ENCODE results near the gene CREB3L4. TPM values are rescaled to one million over a fixed set of nuclear protein-coding genes. Genes with fewer than 3 reads are reported as not detected.

The CREB3L4 gene
- total RNA-seq, 1 experiment from 2014 or later: 12.3 TPM

DNA sequence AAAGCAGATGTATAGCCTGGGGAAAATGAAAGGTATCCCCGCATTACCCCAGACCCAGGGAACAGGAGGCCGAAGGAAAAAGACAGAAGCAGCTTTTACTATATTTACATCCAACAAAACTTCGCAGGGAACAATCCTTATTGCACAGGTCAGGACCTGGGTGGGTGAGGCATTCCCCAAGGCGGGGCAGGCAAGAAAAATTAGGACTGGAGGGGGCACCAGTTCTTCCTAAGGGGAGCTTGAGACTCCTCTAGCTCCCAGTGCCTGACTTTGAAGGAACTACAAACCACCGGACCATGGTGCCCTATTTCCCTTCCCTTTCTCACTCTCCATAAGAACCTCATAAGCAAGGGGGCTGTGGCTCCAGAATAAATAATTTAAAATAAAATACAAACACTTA, 38.3 kb upstream of the CREB3L4 start:
- intact Hi-C loops (cut with micrococcal nuclease; ENCODE audit: unreplicated experiment) (no loop called here), in situ Hi-C loops (cut with HindIII; ENCODE audit: low pct_unique_long_range_greater_than_20kb, low sequenced_read_pairs) (no loop called here)
- ChIA-PET CTCF (no interaction called here), POLR2A (interaction anchor here (0.6 to 1.0 kb wide), 3 partner anchors 14 to 52 kb away, joined by 6 to 7 read pairs (median 6); no protein-coding TSS in a partner anchor)
- Histone ChIP-seq H3K27me3 (ENCODE audit: control insufficient read depth, insufficient read depth, low read length) (no peaks in the 10 kb centered on the region), H3K27ac (ENCODE audit: low read length) (no peak overlapping the region), H3K4me3 (ENCODE audit: low read depth in 2 of 2, low read length in 2 of 2) (no peak overlapping the region), H3K36me3 (ENCODE audit: control insufficient read depth, insufficient read depth, low read length) (no peaks in the 10 kb centered on the region), H3K9me3 (ENCODE audit: control insufficient read depth, insufficient read depth, low read depth, low read length) (no peaks in the 10 kb centered on the region), H3K4me1 (ENCODE audit: control insufficient read depth, insufficient read depth, low read length) (no peaks in the 10 kb centered on the region)
- DNase-seq (ENCODE audit: low read depth, low spot score) (no peak), ATAC-seq (no peak)
- BruUV-seq (replicated peaks): no TSS peak
- TF ChIP-seq SIN3A (IDR thresholded peaks at IDR 0.05; ENCODE audit: borderline replicate concordance, insufficient read depth, low read depth, low read length) (no peak), TCF7L2 (IDR thresholded peaks at IDR 0.05; ENCODE audit: low read depth, low read length) (no peak), POLR2AphosphoS5 (IDR thresholded peaks at IDR 0.05; ENCODE audit: low read depth, low read length) (no peak)
- TF ChIP-seq, protein P1, sequence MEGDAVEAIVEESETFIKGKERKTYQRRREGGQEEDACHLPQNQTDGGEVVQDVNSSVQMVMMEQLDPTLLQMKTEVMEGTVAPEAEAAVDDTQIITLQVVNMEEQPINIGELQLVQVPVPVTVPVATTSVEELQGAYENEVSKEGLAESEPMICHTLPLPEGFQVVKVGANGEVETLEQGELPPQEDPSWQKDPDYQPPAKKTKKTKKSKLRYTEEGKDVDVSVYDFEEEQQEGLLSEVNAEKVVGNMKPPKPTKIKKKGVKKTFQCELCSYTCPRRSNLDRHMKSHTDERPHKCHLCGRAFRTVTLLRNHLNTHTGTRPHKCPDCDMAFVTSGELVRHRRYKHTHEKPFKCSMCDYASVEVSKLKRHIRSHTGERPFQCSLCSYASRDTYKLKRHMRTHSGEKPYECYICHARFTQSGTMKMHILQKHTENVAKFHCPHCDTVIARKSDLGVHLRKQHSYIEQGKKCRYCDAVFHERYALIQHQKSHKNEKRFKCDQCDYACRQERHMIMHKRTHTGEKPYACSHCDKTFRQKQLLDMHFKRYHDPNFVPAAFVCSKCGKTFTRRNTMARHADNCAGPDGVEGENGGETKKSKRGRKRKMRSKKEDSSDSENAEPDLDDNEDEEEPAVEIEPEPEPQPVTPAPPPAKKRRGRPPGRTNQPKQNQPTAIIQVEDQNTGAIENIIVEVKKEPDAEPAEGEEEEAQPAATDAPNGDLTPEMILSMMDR (IDR thresholded peaks at IDR 0.05): no peak
- TF ChIP-seq, protein P2, sequence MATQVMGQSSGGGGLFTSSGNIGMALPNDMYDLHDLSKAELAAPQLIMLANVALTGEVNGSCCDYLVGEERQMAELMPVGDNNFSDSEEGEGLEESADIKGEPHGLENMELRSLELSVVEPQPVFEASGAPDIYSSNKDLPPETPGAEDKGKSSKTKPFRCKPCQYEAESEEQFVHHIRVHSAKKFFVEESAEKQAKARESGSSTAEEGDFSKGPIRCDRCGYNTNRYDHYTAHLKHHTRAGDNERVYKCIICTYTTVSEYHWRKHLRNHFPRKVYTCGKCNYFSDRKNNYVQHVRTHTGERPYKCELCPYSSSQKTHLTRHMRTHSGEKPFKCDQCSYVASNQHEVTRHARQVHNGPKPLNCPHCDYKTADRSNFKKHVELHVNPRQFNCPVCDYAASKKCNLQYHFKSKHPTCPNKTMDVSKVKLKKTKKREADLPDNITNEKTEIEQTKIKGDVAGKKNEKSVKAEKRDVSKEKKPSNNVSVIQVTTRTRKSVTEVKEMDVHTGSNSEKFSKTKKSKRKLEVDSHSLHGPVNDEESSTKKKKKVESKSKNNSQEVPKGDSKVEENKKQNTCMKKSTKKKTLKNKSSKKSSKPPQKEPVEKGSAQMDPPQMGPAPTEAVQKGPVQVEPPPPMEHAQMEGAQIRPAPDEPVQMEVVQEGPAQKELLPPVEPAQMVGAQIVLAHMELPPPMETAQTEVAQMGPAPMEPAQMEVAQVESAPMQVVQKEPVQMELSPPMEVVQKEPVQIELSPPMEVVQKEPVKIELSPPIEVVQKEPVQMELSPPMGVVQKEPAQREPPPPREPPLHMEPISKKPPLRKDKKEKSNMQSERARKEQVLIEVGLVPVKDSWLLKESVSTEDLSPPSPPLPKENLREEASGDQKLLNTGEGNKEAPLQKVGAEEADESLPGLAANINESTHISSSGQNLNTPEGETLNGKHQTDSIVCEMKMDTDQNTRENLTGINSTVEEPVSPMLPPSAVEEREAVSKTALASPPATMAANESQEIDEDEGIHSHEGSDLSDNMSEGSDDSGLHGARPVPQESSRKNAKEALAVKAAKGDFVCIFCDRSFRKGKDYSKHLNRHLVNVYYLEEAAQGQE (IDR thresholded peaks at IDR 0.05; ENCODE audit: insufficient read depth in 1 of 2, low read depth in 2 of 2, low read length in 1 of 2): no peak

DNA sequence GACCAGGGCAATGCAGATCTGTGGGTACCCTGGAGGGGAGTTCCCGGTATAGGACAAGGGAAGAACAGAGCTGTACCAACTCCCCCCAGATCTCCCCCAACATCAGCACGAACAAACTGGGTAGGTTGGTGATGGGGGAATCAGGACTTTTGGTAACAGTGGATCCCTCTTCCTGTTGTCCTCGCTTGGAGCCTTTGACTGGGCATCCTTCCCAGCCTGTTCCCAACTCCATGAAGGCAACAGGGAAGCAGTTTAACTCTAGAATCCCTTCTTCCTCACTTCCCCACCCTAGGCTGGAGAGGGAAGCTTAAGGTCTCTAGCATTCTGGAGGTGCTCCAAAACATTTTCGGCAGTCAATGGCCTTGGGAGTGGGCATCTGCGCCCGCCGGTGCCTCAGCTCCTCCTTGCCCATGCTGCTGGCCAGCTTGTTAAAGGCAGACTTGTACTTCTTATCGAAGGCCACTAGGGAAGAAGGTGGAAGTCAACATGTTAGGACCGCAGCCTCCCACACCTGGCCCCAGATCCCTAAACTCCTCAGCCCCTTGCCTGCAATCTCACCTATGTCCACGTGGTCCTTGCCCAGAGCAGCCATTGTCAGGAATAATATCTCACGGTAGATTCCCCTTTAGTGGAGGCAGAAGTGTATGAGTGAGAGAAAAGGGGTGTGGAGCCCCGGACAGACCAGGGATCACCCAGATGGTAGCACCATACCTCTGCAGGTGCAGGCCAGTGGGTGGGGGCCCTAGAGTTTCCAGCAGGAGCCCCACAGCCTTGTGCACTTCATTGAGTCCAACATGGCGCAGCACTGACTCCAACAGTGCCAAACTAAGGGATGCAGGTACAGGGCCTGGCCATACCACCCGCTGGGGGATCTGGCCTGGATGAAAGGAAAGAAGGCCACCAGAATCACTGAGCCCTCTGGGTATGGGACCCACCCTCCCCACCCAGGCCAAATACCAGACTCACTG, 37.4 kb upstream of the CREB3L4 start:
- POLR2A ChIA-PET: interaction anchor here (0.5 to 0.6 kb wide), 3 partner anchors 13 to 69 kb away, joined by 5 to 7 read pairs (median 6); no protein-coding TSS in a partner anchor
- H3K4me3 ChIP-seq (ENCODE audit: low read depth in 2 of 2, low read length in 2 of 2): no peak overlapping the region
- H3K27me3 ChIP-seq (ENCODE audit: control insufficient read depth, insufficient read depth, low read length): no peaks in the 10 kb centered on the region
- DNase-seq (ENCODE audit: low read depth, low spot score) (no peak), ATAC-seq (no peak)
- BruUV-seq (replicated peaks): no TSS peak
- in situ Hi-C loops (cut with HindIII; ENCODE audit: low pct_unique_long_range_greater_than_20kb, low sequenced_read_pairs): no loop called here
- H3K27ac ChIP-seq (ENCODE audit: low read length): no peak overlapping the region
- H3K4me1 ChIP-seq (ENCODE audit: control insufficient read depth, insufficient read depth, low read length): no peaks in the 10 kb centered on the region
- intact Hi-C loops (cut with micrococcal nuclease; ENCODE audit: unreplicated experiment): no loop called here
- CTCF ChIA-PET: no interaction called here
- no peak for TF ChIP-seq SIN3A (IDR thresholded peaks at IDR 0.05; ENCODE audit: borderline replicate concordance, insufficient read depth, low read depth, low read length)
- TF ChIP-seq, protein P1 (IDR thresholded peaks at IDR 0.05): no peak
- TF ChIP-seq POLR2AphosphoS5 (IDR thresholded peaks at IDR 0.05; ENCODE audit: low read depth, low read length): no peak
- no peak for TF ChIP-seq TCF7L2 (IDR thresholded peaks at IDR 0.05; ENCODE audit: low read depth, low read length)
- TF ChIP-seq, protein P2 (IDR thresholded peaks at IDR 0.05; ENCODE audit: insufficient read depth in 1 of 2, low read depth in 2 of 2, low read length in 1 of 2): no peak
- no peaks in the 10 kb centered on the region for H3K36me3 ChIP-seq (ENCODE audit: control insufficient read depth, insufficient read depth, low read length)
- no peaks in the 10 kb centered on the region for H3K9me3 ChIP-seq (ENCODE audit: control insufficient read depth, insufficient read depth, low read depth, low read length)

All from Panc1 (cell line).